Measurements from ENCODE around the gene MUC4.
"Not testable (repeated sequence)": the region's sequence is repeated elsewhere in the genome, so short reads cannot be mapped to it uniquely, and the experiment has no call there.

MUC4 gene

GRCh38 chr3:195835791-195836190 is 24.1 kb upstream of the MUC4 start:
- DNase-seq (ENCODE audit: low read depth), result no peak

- DNase-seq (ENCODE audit: low read depth), result no peak
Measured at GRCh38 chr3:195834675-195835583, 23.2 kb upstream of the MUC4 start.

GRCh38 chr3:195829897-195830254 is 18.1 kb upstream of the MUC4 start:
- DNase-seq (ENCODE audit: low read depth), result no peak

GRCh38 chr3:195828762-195829161 is 17.0 kb upstream of the MUC4 start:
- no peak for DNase-seq (ENCODE audit: low read depth)

GRCh38 chr3:195825857-195826804 is 14.4 kb upstream of the MUC4 start:
- DNase-seq (ENCODE audit: low read depth), result no peak

GRCh38 chr3:195825191-195825588 is 13.5 kb upstream of the MUC4 start:
- DNase-seq (ENCODE audit: low read depth), result no peak

GRCh38 chr3:195824425-195825190 is 12.9 kb upstream of the MUC4 start:
- DNase-seq (ENCODE audit: low read depth), result not testable (repeated sequence)

- DNase-seq (ENCODE audit: low read depth), result no peak
Measured at GRCh38 chr3:195823999-195824398, 12.3 kb upstream of the MUC4 start.

GRCh38 chr3:195823280-195823679 is 11.6 kb upstream of the MUC4 start:
- DNase-seq (ENCODE audit: low read depth), result no peak

GRCh38 chr3:195822131-195822696 is 10.5 kb upstream of the MUC4 start:
- no peak for DNase-seq (ENCODE audit: low read depth)

- no peak for DNase-seq (ENCODE audit: low read depth)
Measured at GRCh38 chr3:195821403-195822130, 9.8 kb upstream of the MUC4 start.

GRCh38 chr3:195820901-195821300 is 9.2 kb upstream of the MUC4 start:
- DNase-seq (ENCODE audit: low read depth), result no peak

- DNase-seq (ENCODE audit: low read depth), result no peak
Measured at GRCh38 chr3:195820186-195820585, 8.5 kb upstream of the MUC4 start.

GRCh38 chr3:195818301-195818700 is 6.6 kb upstream of the MUC4 start:
- DNase-seq (ENCODE audit: low read depth), result no peak

- DNase-seq (ENCODE audit: low read depth), result no peak
Measured at GRCh38 chr3:195817578-195818135, 5.9 kb upstream of the MUC4 start.

- DNase-seq (ENCODE audit: low read depth), result not testable (repeated sequence)
Measured at GRCh38 chr3:195816276-195816913, 4.7 kb upstream of the MUC4 start.

GRCh38 chr3:195815169-195815771 is 3.5 kb upstream of the MUC4 start:
- no peak for DNase-seq (ENCODE audit: low read depth)

GRCh38 chr3:195813916-195814640 is 2.3 kb upstream of the MUC4 start:
- DNase-seq (ENCODE audit: low read depth), result no peak

- no peak for DNase-seq (ENCODE audit: low read depth)
Measured at GRCh38 chr3:195812366-195812765, 637 bp upstream of the MUC4 start.
